Parathyroid adenoma (tissue), 2 donors: Measurements from ENCODE around the gene MRM3.

Experiments used
- H2AFZ ChIP-seq: fragments of 300-600 bp; sonication (generic); one replicate; pipeline ENCODE4 v1.7.0; 2017; ENCODE audit warnings: antibody characterized with exemption, mild to moderate bottlenecking
- H3K27ac ChIP-seq: fragments of 300-600 bp; sonication (generic); one replicate; pipeline ENCODE4 v1.7.0; 2017
- H3K27me3 ChIP-seq: fragments of 300-600 bp; sonication (generic); one replicate; pipeline ENCODE4 v1.7.0; 2017; ENCODE audit warnings: low read length; ENCODE audit not compliant: control insufficient read depth, insufficient read depth
- H3K36me3 ChIP-seq: fragments of 300-600 bp; sonication (generic); one replicate; pipeline ENCODE4 v1.7.0; 2017; ENCODE audit warnings: low read length; ENCODE audit not compliant: control insufficient read depth, insufficient read depth
- H3K4me1 ChIP-seq: fragments of 300-600 bp; sonication (generic); one replicate; pipeline ENCODE4 v1.7.0; 2017; ENCODE audit warnings: control low read depth
- H3K4me2 ChIP-seq: fragments of 300-600 bp; sonication (generic); one replicate; pipeline ENCODE4 v1.7.0; 2017; ENCODE audit warnings: low read length
- H3K4me3 ChIP-seq: fragments of 300-600 bp; sonication (generic); one replicate; pipeline ENCODE4 v1.7.0; 2017; ENCODE audit warnings: low read depth, low read length
- H3K79me2 ChIP-seq: fragments of 300-600 bp; sonication (generic); one replicate; pipeline ENCODE4 v1.7.0; 2017; ENCODE audit warnings: control low read depth
- H3K9ac ChIP-seq: fragments of 300-600 bp; sonication (generic); one replicate; pipeline ENCODE4 v1.7.0; 2017; ENCODE audit warnings: mild to moderate bottlenecking
- H3K9me3 ChIP-seq: fragments of 300-600 bp; sonication (generic); one replicate; pipeline ENCODE4 v1.7.0; 2017; ENCODE audit warnings: low read length; ENCODE audit not compliant: control insufficient read depth
- TF ChIP-seq, protein P1 (sequence below): fragments of 300-600 bp; sonication (generic); IDR thresholded peaks from one replicate; pipeline ENCODE4 v1.7.0; 2017; ENCODE audit warnings: antibody characterized with exemption, mild to moderate bottlenecking
- donor health status: primary hyperparathyroidism.

Gene MRM3

DNA sequence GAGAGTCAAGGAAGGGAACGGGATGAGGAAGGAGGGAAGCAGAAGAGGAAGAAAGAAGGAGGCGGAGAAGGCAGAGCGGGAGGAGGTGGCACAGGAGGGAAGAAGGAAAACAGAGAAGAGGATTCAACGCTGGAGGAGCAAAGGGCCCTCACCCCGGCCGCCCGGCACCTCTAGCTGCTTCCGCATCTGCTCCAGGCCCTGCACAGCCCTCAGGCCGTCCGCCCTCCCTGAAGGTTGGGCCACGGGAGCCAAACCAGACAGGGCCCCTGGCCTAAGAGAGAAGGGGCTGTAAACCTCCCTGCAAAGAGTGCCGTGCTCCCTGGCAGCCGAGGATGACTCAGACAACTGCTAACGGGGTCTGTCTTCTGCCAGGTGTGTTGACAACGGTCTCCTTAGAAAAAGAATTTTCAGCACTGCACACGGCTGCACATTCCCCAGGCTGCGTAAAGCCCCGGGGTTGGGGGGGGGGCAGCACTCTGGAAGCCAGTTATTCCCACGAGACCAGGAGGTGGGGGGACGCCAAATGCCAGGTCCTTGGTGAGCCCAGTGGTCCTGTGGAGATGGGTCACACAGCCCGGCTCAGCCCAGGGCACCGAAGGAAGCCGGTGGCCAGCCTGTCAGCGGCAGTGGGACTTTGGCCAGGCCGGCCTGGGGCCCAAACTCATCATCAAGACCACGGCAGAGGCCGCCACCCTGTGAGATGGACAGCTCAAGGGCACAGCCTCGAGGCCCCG, 29.1 kb downstream of the MRM3 start:
- Histone ChIP-seq H3K4me3 (no peak overlapping the region), H3K4me1 (no peaks in the 10 kb centered on the region), H3K9ac (no peak overlapping the region), H3K79me2 (no peaks in the 10 kb centered on the region), H3K36me3 (no peaks in the 10 kb centered on the region), H3K9me3 (no peaks in the 10 kb centered on the region), H2AFZ (no peak overlapping the region), H3K4me2 (no peak overlapping the region), H3K27me3 (no peaks in the 10 kb centered on the region), H3K27ac (no peak overlapping the region)
- TF ChIP-seq, protein P1, sequence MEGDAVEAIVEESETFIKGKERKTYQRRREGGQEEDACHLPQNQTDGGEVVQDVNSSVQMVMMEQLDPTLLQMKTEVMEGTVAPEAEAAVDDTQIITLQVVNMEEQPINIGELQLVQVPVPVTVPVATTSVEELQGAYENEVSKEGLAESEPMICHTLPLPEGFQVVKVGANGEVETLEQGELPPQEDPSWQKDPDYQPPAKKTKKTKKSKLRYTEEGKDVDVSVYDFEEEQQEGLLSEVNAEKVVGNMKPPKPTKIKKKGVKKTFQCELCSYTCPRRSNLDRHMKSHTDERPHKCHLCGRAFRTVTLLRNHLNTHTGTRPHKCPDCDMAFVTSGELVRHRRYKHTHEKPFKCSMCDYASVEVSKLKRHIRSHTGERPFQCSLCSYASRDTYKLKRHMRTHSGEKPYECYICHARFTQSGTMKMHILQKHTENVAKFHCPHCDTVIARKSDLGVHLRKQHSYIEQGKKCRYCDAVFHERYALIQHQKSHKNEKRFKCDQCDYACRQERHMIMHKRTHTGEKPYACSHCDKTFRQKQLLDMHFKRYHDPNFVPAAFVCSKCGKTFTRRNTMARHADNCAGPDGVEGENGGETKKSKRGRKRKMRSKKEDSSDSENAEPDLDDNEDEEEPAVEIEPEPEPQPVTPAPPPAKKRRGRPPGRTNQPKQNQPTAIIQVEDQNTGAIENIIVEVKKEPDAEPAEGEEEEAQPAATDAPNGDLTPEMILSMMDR = no peak

DNA sequence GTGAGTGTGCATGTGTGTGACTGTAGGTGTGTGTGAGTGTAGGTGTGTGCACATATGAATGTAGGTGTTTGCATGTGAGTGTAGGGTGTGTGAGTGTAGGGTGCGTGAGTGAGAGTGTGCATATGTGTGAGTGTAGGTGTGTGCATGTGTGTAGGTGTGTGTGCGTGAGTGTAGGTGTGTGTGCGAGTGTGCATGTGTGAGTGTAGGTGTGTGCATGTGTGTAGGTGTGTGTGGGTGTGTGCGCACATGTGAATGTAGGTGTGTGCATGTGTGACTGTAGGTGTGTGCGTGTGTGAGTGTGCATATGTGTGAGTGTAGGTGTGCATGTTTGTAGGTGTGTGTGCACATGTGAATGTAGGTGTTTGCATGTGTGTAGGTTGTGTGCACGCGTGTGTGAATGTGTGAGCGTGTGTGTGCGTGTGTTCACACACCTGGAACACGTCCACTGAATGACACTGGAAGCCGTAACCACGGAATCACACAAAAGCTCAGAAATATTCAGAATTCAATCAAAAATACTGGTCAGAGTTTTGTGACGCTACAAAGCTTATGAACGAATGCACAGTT, 30.6 kb downstream of the MRM3 start:
- Histone ChIP-seq H3K4me3 (no peak overlapping the region), H3K27ac (no peak overlapping the region), H2AFZ (no peak overlapping the region), H3K9me3 (no peaks in the 10 kb centered on the region), H3K4me2 (no peak overlapping the region), H3K9ac (no peak overlapping the region), H3K27me3 (no peaks in the 10 kb centered on the region), H3K36me3 (no peaks in the 10 kb centered on the region), H3K4me1 (no peaks in the 10 kb centered on the region), H3K79me2 (no peaks in the 10 kb centered on the region)
- TF ChIP-seq, protein P1 = no peak

DNA sequence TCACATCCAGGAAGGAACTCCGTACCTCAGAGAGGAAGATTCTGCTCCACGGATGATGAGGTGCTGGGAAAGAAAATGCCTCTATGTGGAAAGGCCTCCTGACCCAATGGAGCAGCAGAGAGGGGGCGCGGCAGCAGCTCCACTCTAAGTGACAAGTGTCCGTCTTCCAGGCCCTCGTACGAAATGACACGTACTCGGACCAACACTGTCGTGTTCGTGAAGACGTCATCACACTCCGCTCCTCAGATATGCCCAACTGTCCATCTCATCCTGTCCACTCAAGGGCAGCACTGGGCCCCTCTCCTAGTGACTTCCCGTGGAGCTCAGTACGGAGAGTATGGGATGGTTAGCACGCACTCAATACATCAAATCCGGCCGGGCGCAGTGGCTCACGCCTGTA, 32.2 kb downstream of the MRM3 start:
- H3K9me3 ChIP-seq = no peaks in the 10 kb centered on the region

DNA sequence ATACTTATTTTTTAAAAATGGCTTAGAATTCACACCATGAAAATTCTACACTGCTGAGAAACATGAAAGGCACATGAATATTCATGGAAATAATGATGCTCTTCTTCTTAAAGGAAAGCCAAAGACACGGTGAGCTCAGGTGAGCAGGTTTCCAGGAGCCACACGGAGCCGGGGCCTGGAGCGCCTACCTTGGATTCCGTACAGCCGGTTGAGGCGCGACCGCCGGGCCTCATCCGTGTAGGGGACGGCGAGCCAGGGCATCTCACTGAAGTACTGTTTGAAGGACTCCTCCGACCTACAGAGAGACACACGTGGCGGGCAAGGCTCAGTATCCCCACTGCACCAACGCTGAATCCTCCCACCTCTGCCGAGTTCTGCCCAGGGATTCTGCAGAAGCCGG, 37.1 kb downstream of the MRM3 start:
- no peaks in the 10 kb centered on the region for H3K9me3 ChIP-seq
- no peak overlapping the region for H3K27ac ChIP-seq
- TF ChIP-seq, protein P1 = no peak
- H2AFZ ChIP-seq = no peak overlapping the region
- H3K4me1 ChIP-seq = no peaks in the 10 kb centered on the region
- no peak overlapping the region for H3K4me3 ChIP-seq
- no peaks in the 10 kb centered on the region for H3K79me2 ChIP-seq
- H3K9ac ChIP-seq = no peak overlapping the region
- no peaks in the 10 kb centered on the region for H3K27me3 ChIP-seq
- H3K36me3 ChIP-seq = no peaks in the 10 kb centered on the region
- H3K4me2 ChIP-seq = no peak overlapping the region

More for the DNA sequence above, 32.2 kb downstream of the MRM3 start:
- H3K27me3 ChIP-seq = no peaks in the 10 kb centered on the region
- TF ChIP-seq, protein P1 = no peak
- H3K4me3 ChIP-seq = no peak overlapping the region
- H3K79me2 ChIP-seq = no peaks in the 10 kb centered on the region
- no peaks in the 10 kb centered on the region for H3K4me1 ChIP-seq
- no peak overlapping the region for H2AFZ ChIP-seq
- H3K4me2 ChIP-seq = no peak overlapping the region
- H3K27ac ChIP-seq = no peak overlapping the region
- no peak overlapping the region for H3K9ac ChIP-seq
- H3K36me3 ChIP-seq = no peaks in the 10 kb centered on the region

DNA sequence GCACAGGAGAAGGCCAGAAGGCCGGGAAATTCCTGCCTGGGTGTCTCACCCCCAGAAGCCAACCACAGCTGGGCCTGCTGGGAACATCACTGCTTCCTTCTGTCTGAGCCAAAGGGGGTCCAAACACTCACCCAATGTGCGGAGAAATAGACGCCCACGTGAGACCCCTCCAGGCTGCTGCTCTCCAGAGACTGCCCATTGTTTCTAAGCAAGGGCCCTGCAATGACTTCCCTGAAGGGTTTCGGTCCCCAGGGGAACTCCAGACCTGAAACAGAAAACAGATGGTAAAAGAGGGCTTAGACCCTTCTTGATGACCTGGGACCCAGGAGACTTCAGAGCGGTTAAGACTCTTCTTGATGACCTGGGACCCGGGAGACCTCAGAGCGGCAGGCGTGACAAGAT, 41.3 kb downstream of the MRM3 start:
- H3K79me2 ChIP-seq = no peaks in the 10 kb centered on the region
- no peak overlapping the region for H2AFZ ChIP-seq
- H3K4me1 ChIP-seq = no peaks in the 10 kb centered on the region
- H3K4me2 ChIP-seq = no peak overlapping the region
- no peaks in the 10 kb centered on the region for H3K9me3 ChIP-seq
- no peak overlapping the region for H3K4me3 ChIP-seq
- no peaks in the 10 kb centered on the region for H3K36me3 ChIP-seq
- H3K9ac ChIP-seq = no peak overlapping the region
- TF ChIP-seq, protein P1 = no peak
- no peak overlapping the region for H3K27ac ChIP-seq
- H3K27me3 ChIP-seq = no peaks in the 10 kb centered on the region
